GM21447 (cell line): ENCODE data around the gene JAK1.

Experiments
- ATAC-seq: cut with Tn5 transposase; IDR thresholded peaks from one replicate; pipeline ENCODE4 v1.9.1; 2021; ENCODE audit not compliant: unreplicated experiment

Gene JAK1

DNA sequence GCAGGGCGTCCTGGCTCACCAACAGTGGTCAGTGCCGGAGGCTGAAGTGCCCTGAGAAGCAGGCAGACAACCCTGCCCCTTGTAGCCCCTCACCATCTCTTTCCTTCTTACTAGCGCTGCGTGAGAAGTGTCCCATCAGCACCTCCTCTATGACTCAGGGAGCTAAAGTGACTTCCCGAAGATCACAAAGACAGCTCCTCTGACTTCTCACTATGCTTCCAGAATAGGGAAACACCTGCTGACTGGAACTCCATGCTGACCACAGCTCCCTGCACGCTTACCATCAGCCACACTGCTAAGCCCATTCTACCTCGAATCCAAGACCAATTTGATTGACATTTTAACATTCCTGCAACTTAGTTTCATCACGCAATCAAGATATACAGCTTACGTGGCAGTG, 92.8 kb downstream of the JAK1 start:
- no peak for ATAC-seq

DNA sequence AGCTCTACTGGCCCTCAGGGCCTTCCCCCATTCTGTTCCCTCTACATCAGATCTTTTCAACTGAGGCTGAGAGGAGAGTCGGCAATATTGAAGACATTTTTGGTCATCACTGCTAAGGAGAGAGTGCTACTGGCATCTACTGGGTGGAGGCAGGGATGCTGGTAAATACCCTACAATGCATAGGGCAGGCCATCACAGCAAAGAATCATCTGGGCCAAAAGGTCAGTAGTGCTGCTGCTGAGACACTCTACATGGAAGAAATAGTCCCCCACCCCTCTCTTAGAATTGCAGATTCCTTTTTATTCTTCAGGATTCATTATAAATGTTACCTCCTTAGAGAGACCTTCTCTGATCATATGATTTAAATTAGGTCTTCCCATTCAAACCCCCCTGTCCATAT, 94.3 kb downstream of the JAK1 start:
- no peak for ATAC-seq

DNA sequence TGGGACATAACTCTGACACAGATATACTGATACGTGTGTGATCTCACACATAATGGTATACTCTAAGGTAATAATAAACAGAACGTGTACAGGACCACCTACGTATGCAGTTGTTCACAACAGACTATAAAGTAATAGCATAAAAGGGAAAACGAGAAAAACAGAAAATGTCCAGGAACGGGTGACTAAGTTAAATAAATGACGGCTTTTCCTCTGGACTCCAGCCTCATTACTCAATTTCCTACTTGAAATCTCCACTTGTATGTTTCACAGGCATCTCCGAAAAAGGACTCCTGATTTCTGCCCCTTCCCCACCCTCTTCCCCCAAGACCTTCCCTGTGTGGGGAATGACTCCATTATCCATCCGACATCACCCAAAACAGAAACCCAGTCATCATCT, 95.1 kb downstream of the JAK1 start:
- ATAC-seq = no peak

DNA sequence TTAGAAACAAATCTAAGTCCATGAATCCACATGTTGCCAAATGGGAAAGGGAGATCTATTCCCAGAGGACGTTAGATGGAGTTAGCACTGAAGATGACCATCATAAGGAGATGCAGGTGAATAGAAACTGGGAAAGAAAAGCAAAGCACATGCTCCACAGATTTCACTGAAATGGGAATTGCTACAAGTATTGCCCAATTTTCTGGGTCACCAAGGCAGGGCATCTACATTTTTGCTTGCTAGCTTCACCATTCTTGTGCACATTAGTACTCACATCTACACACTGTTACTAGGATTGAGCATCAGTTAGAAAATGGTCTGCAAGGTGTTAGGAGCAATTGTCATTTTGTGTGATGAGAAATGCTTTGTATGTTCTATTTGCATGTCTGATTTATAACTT, 99.1 kb downstream of the JAK1 start:
- ATAC-seq = no peak

DNA sequence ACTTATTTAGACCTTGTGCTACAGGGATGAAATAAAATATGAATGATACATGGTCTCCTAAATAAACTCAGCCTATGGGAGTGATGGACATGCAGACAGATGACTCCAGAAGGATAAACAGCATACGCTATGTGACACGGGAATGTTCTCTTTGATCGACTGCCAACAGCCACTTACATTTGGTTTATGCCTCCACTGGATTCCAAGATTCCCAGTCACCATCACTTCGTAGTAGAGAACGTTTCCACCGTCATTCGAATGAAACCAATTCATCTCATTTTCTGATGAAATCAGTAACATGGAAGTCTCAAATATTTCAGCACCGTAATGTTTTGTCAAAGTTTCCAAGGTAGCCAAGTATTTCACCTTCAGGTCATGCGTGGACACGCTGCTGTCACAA, 99.7 kb downstream of the JAK1 start:
- no peak for ATAC-seq

DNA sequence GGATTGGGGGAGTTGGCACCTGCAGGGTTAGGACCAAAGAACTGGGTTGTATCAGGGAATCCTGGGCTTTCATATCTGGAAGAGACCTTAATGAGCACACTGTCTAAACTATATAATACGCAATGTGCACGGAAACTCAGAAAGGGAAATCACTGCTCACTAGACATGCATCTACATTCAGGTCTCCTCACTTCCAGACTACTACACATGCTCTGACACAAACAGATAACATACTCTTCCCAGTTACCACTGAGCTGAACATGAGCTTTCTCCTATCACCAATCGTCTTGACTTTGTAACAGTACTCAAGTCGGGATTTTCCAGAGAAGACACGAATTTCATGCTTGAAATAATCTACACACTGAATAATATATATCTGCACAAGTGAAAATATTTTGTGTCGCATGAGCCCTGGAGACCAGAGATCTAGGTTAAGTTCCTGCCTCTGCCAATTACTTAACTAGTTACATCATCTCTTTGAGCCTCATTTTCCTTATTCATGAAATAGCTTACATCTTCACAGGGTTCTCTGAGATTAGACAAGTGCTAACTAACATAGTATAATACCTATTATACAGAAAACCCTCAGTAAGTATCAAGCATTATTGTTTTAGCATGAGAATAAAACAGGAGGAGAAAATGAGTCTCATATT, 101.1 kb downstream of the JAK1 start:
- ATAC-seq = no peak

DNA sequence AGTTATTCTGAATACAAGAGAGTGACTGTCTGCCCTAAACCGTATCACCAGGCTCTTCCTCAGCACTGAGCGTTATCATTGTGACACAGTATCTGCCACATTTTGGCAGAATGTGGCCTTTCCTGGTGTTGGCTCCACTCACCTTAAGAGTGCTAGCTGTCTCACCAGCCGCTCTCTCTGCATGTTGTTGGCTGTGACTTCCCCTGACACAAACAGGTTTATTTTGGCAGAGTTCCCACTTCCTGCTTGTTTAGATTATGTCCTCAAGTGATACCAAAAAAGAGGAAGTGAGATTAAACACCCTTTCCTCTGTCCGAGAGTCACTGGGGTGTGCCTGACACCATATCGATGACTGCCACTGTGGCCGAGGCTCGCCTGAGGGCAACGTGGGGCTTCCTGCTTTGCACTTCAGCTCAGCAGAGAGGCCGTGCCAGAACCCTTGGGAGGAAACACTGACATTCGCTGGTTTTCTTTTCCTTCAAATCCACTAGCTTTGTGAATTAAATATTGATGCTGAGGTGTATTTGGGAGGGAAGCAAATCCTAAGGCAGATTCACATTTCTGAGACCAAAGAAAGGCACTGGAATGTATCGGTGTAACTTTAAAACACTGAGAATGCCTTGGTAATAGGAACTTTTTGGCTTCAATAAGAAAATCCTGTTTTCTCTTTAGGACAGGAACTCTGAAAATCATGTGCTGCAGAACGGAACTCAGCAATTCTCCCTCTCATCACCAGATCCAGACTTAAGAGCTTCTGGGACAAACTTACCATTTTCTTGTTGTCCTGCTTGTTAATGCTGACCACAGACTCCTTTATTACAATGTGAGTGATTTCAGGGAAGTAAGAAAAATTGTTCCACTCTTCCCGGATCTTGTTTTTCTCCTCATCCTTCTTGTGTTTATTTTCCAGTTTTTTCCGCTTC, 102.1 kb downstream of the JAK1 start:
- peak; percentile 100 for ATAC-seq

DNA sequence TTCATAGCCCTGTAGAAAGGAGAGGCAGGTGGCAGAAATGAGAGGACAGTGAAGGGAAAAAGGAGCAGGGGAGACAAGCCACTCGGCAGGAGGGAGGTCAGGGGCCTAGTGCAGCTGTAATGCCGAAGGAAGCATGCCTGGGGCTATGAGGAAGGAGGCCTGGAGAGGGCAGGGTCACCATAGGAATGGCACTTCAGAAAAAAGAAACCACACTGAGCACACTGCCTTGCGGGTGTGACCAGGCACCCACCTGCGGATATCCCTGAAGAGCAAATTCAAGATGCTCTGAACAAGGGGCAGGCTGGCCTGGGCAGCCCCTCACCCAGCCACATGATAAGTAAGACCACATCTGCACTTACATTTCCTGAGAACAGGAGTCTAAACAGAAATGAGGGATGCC, 104.7 kb downstream of the JAK1 start:
- no peak for ATAC-seq

DNA sequence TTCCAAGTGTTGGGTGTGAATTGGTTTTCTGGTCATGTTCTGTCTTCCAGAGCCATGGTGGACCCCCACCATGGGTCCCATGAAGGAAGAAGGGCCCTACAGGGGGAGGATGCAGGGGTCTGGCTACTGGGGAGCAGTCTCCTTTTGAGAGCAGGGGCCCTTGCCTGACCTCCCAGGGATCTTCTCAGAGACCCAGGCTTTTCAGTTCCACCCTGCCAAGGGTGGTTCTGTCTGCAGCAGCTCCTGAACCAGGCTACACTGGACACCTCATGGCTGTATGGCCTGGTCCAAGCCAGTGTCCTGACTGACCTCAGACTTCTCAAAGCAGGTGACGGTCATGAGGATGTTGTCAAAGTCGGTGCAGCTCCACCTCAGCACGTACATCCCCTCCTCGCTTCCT, 109.0 kb downstream of the JAK1 start:
- ATAC-seq = no peak

DNA sequence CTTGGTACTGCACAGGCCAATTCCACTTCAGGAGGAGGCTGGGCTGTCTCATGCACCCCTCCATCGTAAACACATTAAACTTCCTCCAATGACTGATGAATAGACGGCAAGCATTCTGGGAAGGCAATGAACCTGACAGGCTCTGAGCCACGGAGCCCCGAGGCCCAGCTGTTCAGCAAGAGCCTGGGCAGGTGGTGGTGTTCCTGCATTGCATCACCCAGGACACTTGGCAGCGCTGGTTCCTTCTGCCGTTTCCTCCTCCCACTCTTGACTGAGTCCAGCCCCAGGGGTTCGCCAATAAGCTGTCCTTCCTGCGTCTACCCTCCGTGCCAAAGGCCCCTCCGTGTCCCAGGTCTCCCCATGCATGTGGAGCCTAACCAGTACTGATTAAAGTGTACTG, 109.8 kb downstream of the JAK1 start:
- no peak for ATAC-seq

DNA sequence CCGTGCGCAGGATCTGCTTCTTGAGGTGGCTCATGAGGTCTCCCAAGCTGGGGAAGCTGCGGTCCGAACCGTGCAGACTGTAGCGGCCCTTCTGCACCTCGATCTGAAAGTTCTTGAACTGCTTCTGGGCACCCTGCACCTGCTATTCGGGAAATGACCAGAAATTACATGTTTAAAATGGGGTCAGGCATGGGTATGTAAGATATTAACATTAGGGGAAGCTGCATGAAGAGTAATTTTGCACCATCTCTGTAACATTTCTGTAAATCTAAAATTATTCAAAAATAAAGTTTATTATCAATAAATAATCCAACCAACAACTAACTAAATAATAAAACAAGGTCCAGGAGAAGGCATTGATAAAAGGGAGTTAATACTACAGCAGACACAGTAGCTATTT, 110.8 kb downstream of the JAK1 start:
- ATAC-seq = no peak

DNA sequence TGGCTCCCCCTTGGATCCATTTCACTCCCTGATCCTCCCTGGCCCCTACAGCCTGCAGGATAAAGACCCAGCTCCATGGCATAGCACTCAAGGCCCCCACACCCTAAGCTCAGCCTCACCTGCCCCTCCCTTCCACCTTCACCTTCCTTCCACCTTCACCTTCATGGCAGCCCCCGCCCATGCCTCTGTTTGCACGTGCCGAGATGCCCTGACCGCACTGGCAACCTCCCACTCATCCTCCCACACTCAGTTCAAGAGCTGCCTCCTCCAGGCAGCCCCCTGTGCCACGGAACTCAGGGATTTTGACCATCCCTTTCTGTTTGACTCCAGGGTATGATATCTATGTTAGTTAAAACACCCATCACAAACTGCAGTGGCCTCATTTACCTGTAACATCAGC, 111.7 kb downstream of the JAK1 start:
- no peak for ATAC-seq

DNA sequence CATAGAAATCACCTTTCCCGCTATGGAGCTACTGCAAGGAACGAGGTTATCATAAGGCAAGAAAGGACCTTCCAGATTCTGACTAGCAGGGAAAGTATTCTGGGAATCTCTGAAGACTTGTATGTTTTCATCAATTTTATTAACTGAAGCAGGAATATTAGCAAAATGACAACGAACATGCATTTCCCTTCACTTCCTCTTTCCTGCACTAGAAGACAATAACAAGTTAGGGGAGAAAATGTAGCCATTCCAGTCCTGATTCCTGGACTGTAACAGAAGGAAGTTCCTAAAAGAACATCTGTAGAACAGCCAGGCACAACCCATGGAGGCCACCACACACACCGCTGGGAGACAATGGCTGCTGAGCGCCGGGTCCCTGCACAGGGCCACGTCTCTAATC, 114.7 kb downstream of the JAK1 start:
- ATAC-seq = no peak

DNA sequence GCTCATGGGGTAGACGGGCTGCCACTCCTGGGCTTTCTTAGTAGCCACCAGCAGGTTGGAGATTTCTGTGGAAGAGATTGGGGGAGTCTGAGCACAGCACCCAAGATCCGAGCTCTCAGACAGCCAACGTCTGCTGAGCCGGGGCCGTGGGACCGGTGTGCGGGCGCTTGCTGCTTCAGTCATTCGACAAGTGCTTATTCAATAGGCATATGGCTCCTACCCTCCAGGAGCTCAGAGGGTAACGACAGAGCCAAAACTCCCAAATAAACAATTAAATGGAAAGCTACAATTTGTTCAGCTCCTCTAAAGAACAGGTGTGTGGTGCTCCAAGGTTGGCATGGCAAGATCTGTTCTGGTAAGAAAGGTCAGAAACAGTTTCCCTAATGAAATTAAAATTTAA, 115.5 kb downstream of the JAK1 start:
- no peak for ATAC-seq

DNA sequence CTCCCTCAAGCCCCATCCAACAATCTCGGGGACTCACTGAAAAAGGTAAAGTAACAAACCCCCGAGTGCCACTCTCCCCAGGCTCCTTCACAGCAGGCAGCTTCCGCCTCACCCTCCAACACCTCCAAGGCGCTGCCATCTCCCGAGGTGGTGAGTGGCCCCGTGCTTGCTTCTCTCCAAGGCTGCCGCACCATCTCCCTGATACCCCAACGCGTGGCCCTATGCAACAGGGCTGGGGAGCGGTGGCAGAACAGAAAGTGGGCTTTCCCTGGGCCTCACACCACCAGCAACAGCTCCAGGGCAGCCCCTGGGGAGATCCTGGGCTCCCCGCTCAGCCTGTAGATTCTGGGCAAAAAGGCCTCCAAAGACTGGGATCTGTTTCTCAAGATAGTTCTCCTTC, 116.4 kb downstream of the JAK1 start:
- ATAC-seq = no peak

DNA sequence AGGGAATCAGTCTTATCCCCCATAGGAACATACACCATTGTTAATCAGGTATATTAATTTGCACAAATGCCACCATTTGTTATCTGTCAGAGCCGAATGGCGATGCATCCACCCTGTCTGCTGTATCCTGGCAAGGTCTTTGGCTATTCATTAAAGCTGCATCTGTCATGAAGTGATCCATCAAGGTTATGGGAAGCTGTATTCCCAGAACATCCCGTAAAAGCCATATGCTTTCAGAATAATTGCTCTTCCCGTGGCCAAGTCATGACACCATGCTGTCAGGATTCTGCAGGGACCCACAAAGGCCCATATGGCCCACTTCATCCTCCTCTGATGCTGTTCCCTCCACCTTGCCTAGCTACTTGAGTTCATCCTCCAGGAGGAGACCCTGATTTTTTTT, 117.5 kb downstream of the JAK1 start:
- ATAC-seq = no peak

DNA sequence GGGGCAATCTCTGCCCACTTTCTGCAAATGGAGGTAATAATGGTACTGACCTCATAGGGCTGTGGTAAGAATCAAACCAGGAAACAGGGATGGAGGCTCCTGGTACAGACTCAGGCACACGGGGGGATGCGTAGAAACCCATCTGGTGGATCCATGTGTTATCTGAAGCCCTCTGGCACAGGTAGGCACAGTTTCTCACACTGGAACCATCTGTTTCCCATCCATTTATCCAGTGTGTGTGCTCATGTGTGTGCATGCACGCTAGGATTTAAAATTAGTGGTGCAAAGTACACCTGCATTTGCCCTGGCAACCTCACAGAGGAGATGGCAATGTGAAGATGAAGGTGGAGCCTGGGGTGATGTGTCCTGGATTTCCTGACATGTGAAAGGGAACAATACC, 118.2 kb downstream of the JAK1 start:
- ATAC-seq = no peak

DNA sequence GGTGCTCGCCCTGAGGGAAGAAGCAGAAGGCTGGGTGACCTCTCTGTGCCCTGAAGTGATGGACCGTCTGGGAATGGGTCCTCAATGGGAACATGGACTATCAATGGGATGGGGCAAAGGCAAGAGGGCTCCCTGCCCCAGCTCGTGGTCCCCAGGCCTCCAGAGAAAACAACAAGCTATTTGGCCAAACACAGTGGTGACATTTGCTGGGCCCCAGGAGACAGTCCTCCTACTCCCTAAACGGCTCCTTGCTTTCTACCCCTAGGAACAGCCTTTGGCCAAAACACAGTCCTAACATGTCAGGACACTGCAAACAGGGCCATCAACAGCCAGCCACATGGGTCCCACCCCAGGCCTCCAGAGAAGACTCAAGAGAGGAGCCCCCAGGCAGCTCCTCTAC, 118.7 kb downstream of the JAK1 start:
- ATAC-seq = no peak

DNA sequence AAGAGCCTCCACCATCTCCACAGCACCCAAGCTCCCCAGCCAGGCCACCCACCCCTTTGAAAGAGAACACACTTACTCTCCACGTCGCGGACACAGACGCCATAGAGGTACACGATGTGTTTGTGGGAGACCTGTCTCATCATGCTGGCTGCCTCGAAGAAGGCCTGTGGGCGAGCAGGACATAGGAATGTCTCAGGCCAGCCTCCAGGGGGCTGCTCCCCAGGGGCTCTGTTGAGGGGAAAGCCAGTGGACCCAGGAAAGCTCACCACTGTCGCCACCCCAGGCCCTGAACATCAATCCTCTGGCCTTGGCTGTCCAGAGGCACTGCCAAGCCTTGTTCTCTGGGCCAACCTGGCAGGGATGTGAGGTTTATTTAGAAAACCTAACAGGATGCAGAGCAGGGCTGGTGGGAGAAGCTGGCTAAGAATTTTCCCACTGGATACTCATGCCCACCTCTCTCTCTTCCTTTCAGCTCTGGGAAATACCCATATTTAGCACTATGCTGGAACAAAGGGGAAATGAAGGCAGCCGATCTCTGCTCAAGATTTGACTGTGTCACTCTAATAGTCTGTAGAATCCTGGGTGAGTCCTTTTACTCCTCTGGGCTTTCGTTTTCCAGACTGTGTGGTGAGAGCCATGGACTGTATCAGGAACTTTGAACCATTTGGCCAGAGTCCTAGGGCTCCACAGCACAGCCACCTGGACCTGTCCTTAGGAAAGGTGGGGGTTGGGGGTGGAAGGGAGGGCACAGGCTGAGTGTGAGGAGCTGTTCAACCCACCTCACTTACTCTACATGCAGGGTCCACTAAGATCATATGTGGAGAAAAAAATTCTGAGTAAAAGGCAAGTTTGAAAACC, 119.5 kb downstream of the JAK1 start:
- no peak for ATAC-seq

DNA sequence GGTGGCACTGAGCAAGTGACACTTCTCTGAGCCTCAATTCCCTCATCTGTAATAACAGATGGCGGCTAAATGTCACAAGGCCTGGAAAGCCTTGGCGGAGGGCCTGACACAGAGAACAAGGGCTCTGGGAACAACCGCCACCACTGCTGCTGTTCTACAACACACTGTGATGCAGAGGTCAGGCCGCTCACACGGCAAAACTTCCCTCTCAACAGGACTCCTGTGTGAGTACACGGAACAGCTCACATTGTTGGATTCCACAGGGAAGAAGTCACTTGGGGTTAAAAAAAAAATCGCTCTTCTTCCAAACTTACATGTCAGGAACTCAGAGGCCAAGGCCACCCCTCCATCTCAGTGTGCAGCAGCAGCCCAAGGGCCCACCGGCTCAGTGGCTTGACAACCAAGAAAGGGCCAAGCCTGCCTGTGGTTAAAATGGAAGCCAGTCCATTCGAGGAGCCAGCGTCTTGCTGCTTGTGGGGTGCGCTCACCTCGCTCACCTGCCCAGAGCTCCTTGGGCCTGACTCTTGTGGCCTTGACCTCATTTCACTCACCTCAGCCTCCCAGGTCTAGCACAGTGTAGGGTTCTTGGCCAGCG, 120.4 kb downstream of the JAK1 start:
- no peak for ATAC-seq

DNA sequence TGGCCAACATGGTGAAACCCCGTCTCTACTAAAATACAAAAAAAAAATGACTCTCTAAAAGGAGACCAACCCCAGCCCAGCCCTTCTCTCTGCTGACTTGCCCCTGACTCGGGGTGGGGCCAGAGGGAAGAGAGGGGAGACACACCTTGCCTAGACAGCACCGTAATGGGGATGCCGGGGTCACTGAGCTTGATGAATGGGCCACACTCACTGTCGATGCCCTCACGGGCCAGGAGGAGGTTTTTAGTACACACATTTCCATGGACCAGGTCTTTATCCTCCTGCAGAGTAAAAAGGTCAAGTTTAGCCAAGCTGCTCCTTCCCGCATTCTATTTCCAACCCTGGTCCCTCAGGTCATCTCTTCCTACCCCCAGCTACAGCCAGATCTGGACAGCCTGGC, 121.7 kb downstream of the JAK1 start:
- ATAC-seq = no peak
